ENCODE data around the gene CDHR2.

CDHR2 gene

GRCh38 chr5:176644878-176645670 is 95.9 kb downstream of the CDHR2 start:
- DNase-seq = no peak

Data from amniotic stem cell (primary cell).